Lower lobe of right lung (tissue), 2 donors: Measurements from ENCODE around the gene PODXL2. TPM values are rescaled to one million over a fixed set of nuclear protein-coding genes. Genes with fewer than 3 reads are reported as not detected.

Experiments
- ATAC-seq, 2 donors: fragments of 200-7000 bp; cut with Tn5 transposase; one replicate each; pipeline ENCODE4 v1.9.1; 2020 to 2022; ENCODE audit warnings: mild to moderate bottlenecking in 2 of 2, moderate library complexity in 2 of 2
- DNase-seq: peaks from one replicate; pipeline ENCODE4 v3.0.0-alpha.2; 2020
- H3K27ac ChIP-seq: fragments of 200-600 bp; one replicate; pipeline ENCODE4 v1.8.0; 2022
- H3K27me3 ChIP-seq: fragments of 200-600 bp; one replicate; pipeline ENCODE4 v1.8.0; 2022; ENCODE audit warnings: low read depth
- H3K36me3 ChIP-seq: fragments of 200-600 bp; one replicate; pipeline ENCODE4 v1.8.0; 2022; ENCODE audit warnings: mild to moderate bottlenecking
- H3K4me1 ChIP-seq: fragments of 200-600 bp; one replicate; pipeline ENCODE4 v1.8.0; 2022
- H3K4me3 ChIP-seq: fragments of 200-600 bp; one replicate; pipeline ENCODE4 v1.8.0; 2022; ENCODE audit warnings: mild to moderate bottlenecking
- H3K9me3 ChIP-seq: fragments of 200-600 bp; one replicate; pipeline ENCODE4 v1.8.0; 2022
- intact Hi-C: fragments of 100-400 bp; cut with DNase I; formaldehyde crosslinking; loops from one replicate; pipeline ENCODE4 v1.11.0; 2022
- total RNA-seq: library from RNA; stranded (reverse); fragmentation: NEBNext Ultra II Directional; extraction: Animal tissue kit (Norgen Biotek cat#: 25700); gene quantifications from one replicate; pipeline ENCODE4 v1.2.1, GENCODE V29; 2021
- TF ChIP-seq, protein P1 (sequence below): fragments of 200-600 bp; IDR thresholded peaks from one replicate; pipeline ENCODE4 v1.8.0; 2022; ENCODE audit warnings: antibody characterized with exemption, mild to moderate bottlenecking
- donor health status: DM: no; HTN: yes; CAD: no; lungs with severe emphysema.

PODXL2 gene
- total RNA-seq, 1 donor from 2014 or later: 2.2 TPM

DNA sequence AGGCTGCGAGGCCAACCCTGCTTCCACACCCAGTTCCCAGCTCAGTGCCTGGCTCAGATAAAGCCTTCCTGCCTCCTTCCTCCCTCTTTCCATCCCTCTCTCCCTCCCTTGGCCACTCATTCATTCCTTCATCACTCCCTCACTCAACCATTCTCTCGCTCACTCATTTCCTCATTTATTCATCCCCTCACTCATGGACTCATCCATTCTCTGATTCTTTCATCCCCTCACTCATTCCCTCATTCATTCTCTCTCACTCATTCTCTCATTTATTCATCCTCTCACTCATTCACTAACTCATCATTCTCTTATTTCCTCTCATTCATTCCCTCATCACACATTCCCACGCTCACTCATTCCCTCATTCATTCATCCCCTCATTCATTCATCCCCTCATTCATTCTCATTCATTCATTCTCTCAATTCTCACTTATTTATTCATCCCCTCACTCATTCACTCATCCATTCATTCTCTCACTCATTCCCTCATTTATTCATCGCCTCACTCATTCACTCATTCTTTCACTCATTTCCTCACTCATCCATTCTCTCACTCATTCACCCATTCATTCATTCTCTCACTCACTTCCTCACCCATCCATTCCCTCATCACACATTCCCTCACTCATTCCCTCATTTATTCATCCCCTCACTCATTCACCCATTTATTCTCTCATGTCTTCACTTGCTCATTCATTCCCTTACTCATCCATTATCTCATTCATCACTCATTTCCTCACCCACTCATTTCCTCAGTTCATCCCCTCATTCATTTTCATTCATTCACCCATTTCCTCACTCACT, 56.9 kb downstream of the PODXL2 start:
- no peak overlapping the region for H3K27ac ChIP-seq
- H3K36me3 ChIP-seq: no peaks in the 10 kb centered on the region
- ATAC-seq (no peak), DNase-seq (no peak)
- intact Hi-C loops: no loop called here
- no peaks in the 10 kb centered on the region for H3K27me3 ChIP-seq
- H3K4me3 ChIP-seq: no peak overlapping the region
- H3K4me1 ChIP-seq: peaks cover 15% of the 10 kb centered on the region
- H3K9me3 ChIP-seq: no peaks in the 10 kb centered on the region
- TF ChIP-seq, protein P1, sequence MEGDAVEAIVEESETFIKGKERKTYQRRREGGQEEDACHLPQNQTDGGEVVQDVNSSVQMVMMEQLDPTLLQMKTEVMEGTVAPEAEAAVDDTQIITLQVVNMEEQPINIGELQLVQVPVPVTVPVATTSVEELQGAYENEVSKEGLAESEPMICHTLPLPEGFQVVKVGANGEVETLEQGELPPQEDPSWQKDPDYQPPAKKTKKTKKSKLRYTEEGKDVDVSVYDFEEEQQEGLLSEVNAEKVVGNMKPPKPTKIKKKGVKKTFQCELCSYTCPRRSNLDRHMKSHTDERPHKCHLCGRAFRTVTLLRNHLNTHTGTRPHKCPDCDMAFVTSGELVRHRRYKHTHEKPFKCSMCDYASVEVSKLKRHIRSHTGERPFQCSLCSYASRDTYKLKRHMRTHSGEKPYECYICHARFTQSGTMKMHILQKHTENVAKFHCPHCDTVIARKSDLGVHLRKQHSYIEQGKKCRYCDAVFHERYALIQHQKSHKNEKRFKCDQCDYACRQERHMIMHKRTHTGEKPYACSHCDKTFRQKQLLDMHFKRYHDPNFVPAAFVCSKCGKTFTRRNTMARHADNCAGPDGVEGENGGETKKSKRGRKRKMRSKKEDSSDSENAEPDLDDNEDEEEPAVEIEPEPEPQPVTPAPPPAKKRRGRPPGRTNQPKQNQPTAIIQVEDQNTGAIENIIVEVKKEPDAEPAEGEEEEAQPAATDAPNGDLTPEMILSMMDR: no peak

GRCh38 chr3:127686512-127686894, 57.5 kb downstream of the PODXL2 start:
- TF ChIP-seq, protein P1: no peak

GRCh38 chr3:127687228-127687737, 58.3 kb downstream of the PODXL2 start:
- intact Hi-C loops: no loop called here
- ATAC-seq: no peak
- H3K36me3 ChIP-seq: peaks cover 10% of the 10 kb centered on the region
- H3K9me3 ChIP-seq: no peaks in the 10 kb centered on the region
- TF ChIP-seq, protein P1: no peak
- no peak overlapping the region for H3K27ac ChIP-seq
- DNase-seq: no peak
- H3K27me3 ChIP-seq: no peaks in the 10 kb centered on the region
- H3K4me3 ChIP-seq: no peak overlapping the region
- peaks cover 19% of the 10 kb centered on the region for H3K4me1 ChIP-seq

More at GRCh38 chr3:127686512-127686894, 57.5 kb downstream of the PODXL2 start:
- Histone ChIP-seq H3K27me3 (no peaks in the 10 kb centered on the region), H3K9me3 (no peaks in the 10 kb centered on the region), H3K27ac (no peak overlapping the region), H3K4me1 (peaks cover 19% of the 10 kb centered on the region), H3K4me3 (no peak overlapping the region), H3K36me3 (peaks cover 2% of the 10 kb centered on the region)
- DNase-seq (no peak), ATAC-seq (no peak)
- intact Hi-C loops: no loop called here

GRCh38 chr3:127688022-127688415, 59.0 kb downstream of the PODXL2 start:
- intact Hi-C loops: no loop called here
- no peak overlapping the region for H3K27ac ChIP-seq

DNA sequence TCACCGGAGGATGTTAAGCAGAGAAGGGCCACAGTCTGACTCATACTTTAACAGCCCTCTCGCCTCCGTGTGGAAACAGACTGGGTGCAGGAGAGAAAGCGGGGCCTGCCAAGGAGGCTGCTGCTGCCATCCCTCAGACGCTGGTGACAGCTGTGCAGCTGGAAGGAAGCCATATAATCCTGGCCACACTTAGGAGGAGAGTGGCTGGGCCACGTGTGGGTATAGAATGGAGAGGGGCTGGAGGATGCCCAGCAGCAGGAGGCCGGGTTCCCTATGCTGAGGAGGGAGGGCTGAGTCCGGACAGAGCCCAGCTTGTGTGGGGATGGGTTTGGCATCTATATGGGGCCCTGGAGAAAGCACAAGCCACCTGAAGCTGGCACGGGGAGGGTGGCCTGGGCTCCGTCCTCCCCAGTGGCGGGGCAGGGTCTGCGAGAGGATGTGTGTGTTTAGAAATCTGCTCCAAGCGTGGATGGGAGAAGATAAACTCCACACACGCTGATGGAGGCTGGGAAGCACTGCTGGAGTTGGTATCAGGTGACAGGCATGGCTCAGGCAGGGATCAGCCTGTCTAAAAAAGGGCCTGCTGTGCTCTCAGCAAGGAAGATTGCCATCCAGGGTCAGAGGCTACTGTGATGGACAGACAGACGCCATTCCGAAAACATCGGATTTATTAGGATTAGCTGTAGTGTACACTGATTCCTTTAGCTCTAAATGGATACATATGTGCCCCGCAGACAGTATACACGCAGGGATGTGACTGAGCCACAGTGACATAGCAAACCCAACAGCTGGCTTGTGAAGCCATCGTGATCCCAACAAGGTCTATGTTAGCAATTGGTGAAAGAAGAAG, 59.7 kb downstream of the PODXL2 start:
- DNase-seq (peak; percentile 34), ATAC-seq (no peak)
- H3K27me3 ChIP-seq: no peaks in the 10 kb centered on the region
- peaks cover 19% of the 10 kb centered on the region for H3K4me1 ChIP-seq
- peaks cover 24% of the 10 kb centered on the region for H3K36me3 ChIP-seq
- H3K4me3 ChIP-seq: no peak overlapping the region
- intact Hi-C loops: no loop called here
- no peak overlapping the region for H3K27ac ChIP-seq
- TF ChIP-seq, protein P1: no peak
- no peaks in the 10 kb centered on the region for H3K9me3 ChIP-seq

More at GRCh38 chr3:127688022-127688415, 59.0 kb downstream of the PODXL2 start:
- H3K4me1 ChIP-seq: peaks cover 19% of the 10 kb centered on the region
- ATAC-seq (no peak), DNase-seq (peak; percentile 19)
- H3K27me3 ChIP-seq: no peaks in the 10 kb centered on the region
- no peak overlapping the region for H3K4me3 ChIP-seq
- H3K9me3 ChIP-seq: no peaks in the 10 kb centered on the region
- TF ChIP-seq, protein P1: no peak
- peaks cover 18% of the 10 kb centered on the region for H3K36me3 ChIP-seq
